SJSA1 (cell line): ENCODE results near the gene TP53TG5. TPM values are rescaled to one million over a fixed set of nuclear protein-coding genes. Genes with fewer than 3 reads are reported as not detected.
A peak's percentile ranks its signal among the peaks of the same experiment; 100 is the strongest.

Source experiments
- DNase-seq, 2 experiments: peaks; one replicate each; pipeline ENCODE4 v3.0.0-alpha.2; 2015 to 2020; ENCODE audit warnings: low spot score in 2 of 2, low read depth in 1 of 2
- H3K27ac ChIP-seq: fragments of 250-450 bp; sonication (Bioruptor Pico); 2 replicates; pipeline ENCODE4 v1.5.1; 2020; ENCODE audit warnings: mild to moderate bottlenecking, moderate library complexity
- H3K27me3 ChIP-seq: fragments of 250-450 bp; sonication (Bioruptor Pico); replicated peaks from 2 replicates; pipeline ENCODE4 v1.5.1; 2020; ENCODE audit warnings: mild to moderate bottlenecking, moderate library complexity
- H3K36me3 ChIP-seq: fragments of 250-450 bp; sonication (Bioruptor Pico); 2 replicates; pipeline ENCODE4 v1.5.1; 2020; ENCODE audit warnings: mild to moderate bottlenecking
- H3K4me1 ChIP-seq: fragments of 250-450 bp; sonication (Bioruptor Pico); replicated peaks from 2 replicates; pipeline ENCODE4 v1.6.1; 2021; ENCODE audit warnings: mild to moderate bottlenecking
- H3K4me3 ChIP-seq: fragments of 250-450 bp; sonication (Bioruptor Pico); 2 replicates; pipeline ENCODE4 v1.5.1; 2020; ENCODE audit warnings: mild to moderate bottlenecking
- H3K9me3 ChIP-seq: fragments of 250-450 bp; sonication (Bioruptor Pico); replicated peaks from 2 replicates; pipeline ENCODE4 v1.5.1; 2020; ENCODE audit warnings: mild to moderate bottlenecking
- total RNA-seq: library from RNA; depleted of rRNA; stranded (reverse); fragments of >200 nt; shearing (Covaris generic); gene quantifications from 2 replicates; pipeline ENCODE4 v1.2.3, GENCODE V29; 2014; rRNA removed

Gene TP53TG5
- not detected in 2 replicates for total RNA-seq

DNA sequence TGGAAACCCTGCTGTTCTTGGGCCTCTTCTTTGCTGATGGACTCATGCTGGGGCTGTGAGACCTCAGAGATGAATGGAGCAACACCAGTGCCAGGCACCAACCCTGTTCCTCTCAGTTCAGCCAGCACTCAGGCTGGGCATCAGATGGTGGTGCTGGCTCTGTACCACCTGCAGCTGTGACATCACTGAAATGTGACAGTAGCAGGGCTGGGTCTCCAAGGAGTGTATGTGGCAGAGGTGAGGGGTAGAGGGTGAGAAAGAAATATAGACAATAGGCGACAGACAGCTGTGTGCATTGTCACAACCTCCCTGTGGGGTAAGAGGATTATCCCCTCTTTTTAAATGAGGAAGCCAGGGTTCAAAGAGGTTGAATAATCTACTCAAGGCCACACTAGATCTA is at the start of gene TP53TG5:
Gene TP53TG5 (minus strand): TSS at position 135 of the 400 bp plus-strand sequence. CDS start 89 bp downstream, at position 46.
- Histone ChIP-seq H3K27me3 (no peaks in the 10 kb centered on the region), H3K36me3 (0 out of 2 replicates have a peak, but pooled peaks cover 3% of the 10 kb centered on the region), H3K4me1 (peaks cover 8% of the 10 kb centered on the region), H3K27ac (no peak within 1 kb of the TSS), H3K4me3 (no peak within 1 kb of the TSS), H3K9me3 (no peaks in the 10 kb centered on the region)
- DNase-seq, result no peak

GRCh38 chr20:45427236-45428149 is 49.4 kb upstream of the TP53TG5 start:
- no peaks in the 10 kb centered on the region for H3K9me3 ChIP-seq
- no peak overlapping the region for H3K27ac ChIP-seq
- peaks cover 24% of the 10 kb centered on the region for H3K36me3 ChIP-seq
- H3K27me3 ChIP-seq, result no peaks in the 10 kb centered on the region
- no peak overlapping the region for H3K4me3 ChIP-seq
- 0 out of 2 replicates have a peak, but pooled peaks cover 3% of the 10 kb centered on the region for H3K4me1 ChIP-seq
- DNase-seq, result no peak

- Histone ChIP-seq H3K36me3 (peaks cover 33% of the 10 kb centered on the region), H3K9me3 (no peaks in the 10 kb centered on the region), H3K4me1 (0 out of 2 replicates have a peak, but pooled peaks cover 3% of the 10 kb centered on the region), H3K27ac (no peak overlapping the region), H3K4me3 (no peak overlapping the region), H3K27me3 (no peaks in the 10 kb centered on the region)
- no peak for DNase-seq
Observed at GRCh38 chr20:45426320-45427016, 48.3 kb upstream of the TP53TG5 start.

- Histone ChIP-seq H3K27ac (no peak overlapping the region), H3K4me1 (0 out of 2 replicates have a peak, but pooled peaks cover 3% of the 10 kb centered on the region), H3K27me3 (no peaks in the 10 kb centered on the region), H3K9me3 (no peaks in the 10 kb centered on the region), H3K36me3 (peaks cover 42% of the 10 kb centered on the region), H3K4me3 (no peak overlapping the region)
- DNase-seq, result no peak
Observed at GRCh38 chr20:45425561-45425960, 47.4 kb upstream of the TP53TG5 start.

GRCh38 chr20:45423700-45424099 is 45.6 kb upstream of the TP53TG5 start:
- H3K27ac ChIP-seq, result no peak overlapping the region
- H3K9me3 ChIP-seq, result no peaks in the 10 kb centered on the region
- H3K27me3 ChIP-seq, result no peaks in the 10 kb centered on the region
- no peak for DNase-seq
- peaks cover 15% of the 10 kb centered on the region for H3K4me1 ChIP-seq
- H3K36me3 ChIP-seq, result peaks cover 51% of the 10 kb centered on the region
- H3K4me3 ChIP-seq, result no peak overlapping the region

- no peak overlapping the region for H3K4me3 ChIP-seq
- peaks cover 34% of the 10 kb centered on the region for H3K4me1 ChIP-seq
- H3K27ac ChIP-seq, result peak overlapping the region; percentile 60
Observed at GRCh38 chr20:45420125-45420524, 42.0 kb upstream of the TP53TG5 start.

GRCh38 chr20:45419188-45420091 is 41.3 kb upstream of the TP53TG5 start:
- Histone ChIP-seq H3K27ac (peak overlapping the region; percentile 60), H3K4me3 (no peak overlapping the region), H3K27me3 (no peaks in the 10 kb centered on the region), H3K4me1 (peaks cover 34% of the 10 kb centered on the region), H3K36me3 (peaks cover 47% of the 10 kb centered on the region), H3K9me3 (no peaks in the 10 kb centered on the region)
- DNase-seq, result peak; percentile 83 to 89

More at GRCh38 chr20:45420125-45420524, 42.0 kb upstream of the TP53TG5 start:
- Histone ChIP-seq H3K27me3 (no peaks in the 10 kb centered on the region), H3K36me3 (peaks cover 52% of the 10 kb centered on the region), H3K9me3 (no peaks in the 10 kb centered on the region)
- no peak for DNase-seq

DNA sequence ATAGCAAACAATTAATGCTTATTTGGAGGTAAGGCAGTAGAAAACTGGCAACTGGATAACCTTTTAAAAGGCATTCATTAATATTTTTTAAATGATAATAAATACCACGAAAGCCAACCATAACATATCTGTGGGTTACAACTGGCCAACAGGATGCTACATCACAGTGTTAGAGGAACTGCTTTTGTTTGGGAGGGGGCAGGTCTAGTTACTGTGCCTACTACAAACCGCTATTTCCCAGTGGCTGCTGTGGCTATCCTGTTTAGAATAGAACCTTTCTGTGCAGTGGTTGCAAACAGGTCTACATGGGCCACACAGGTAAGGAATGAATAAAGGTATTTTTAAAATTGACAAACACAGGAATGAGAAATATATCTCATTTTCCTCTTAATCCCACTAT is 38.8 kb upstream of the TP53TG5 start:
- DNase-seq, result no peak
- peaks cover 31% of the 10 kb centered on the region for H3K36me3 ChIP-seq
- H3K4me1 ChIP-seq, result peaks cover 34% of the 10 kb centered on the region
- peak overlapping the region; percentile 85 for H3K4me3 ChIP-seq
- H3K27me3 ChIP-seq, result no peaks in the 10 kb centered on the region
- H3K9me3 ChIP-seq, result no peaks in the 10 kb centered on the region
- H3K27ac ChIP-seq, result no peak overlapping the region; the same call in 1 of the 2 replicates

- peak within 1 kb of the TSS; percentile 85 for H3K4me3 ChIP-seq
- DNase-seq, result peak; percentile 75 to 83
Observed at GRCh38 chr20:45415822-45416637, 37.9 kb upstream of the TP53TG5 start, which contains the start of gene PIGT. PIGT (plus strand) TSS chr20:45416141; CDS start chr20:45416157, 16 bp downstream.

DNA sequence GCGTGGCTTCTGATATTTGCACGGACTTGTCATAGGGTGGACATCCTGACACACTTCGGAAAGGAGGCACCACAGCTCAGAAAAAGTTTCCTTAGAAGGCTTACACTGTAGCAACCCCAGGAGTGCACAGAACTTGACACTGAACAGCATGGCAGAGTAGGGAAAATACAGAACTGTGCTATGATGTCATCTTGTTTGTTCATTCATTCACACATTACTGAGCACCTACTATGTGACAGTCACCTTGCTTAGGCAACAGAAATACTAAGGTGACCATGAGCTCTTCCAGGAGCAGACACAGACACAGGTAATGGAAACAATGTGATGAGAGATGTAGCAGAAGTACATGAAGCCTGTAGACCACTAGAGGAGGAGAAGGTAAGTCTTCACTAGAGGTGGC is 35.4 kb upstream of the TP53TG5 start:
- no peak overlapping the region for H3K4me3 ChIP-seq
- no peaks in the 10 kb centered on the region for H3K9me3 ChIP-seq
- H3K4me1 ChIP-seq, result peaks cover 17% of the 10 kb centered on the region
- no peak for DNase-seq
- no peak overlapping the region for H3K27ac ChIP-seq
- H3K27me3 ChIP-seq, result peaks cover 2% of the 10 kb centered on the region; the same call in 1 of the 2 replicates
- peaks cover 8% of the 10 kb centered on the region for H3K36me3 ChIP-seq

More at GRCh38 chr20:45415822-45416637, 37.9 kb upstream of the TP53TG5 start, which contains the start of gene PIGT:
- H3K27me3 ChIP-seq, result no peaks in the 10 kb centered on the region
- H3K27ac ChIP-seq, result peak within 1 kb of the TSS; percentile 82
- H3K4me1 ChIP-seq, result peaks cover 34% of the 10 kb centered on the region
- H3K9me3 ChIP-seq, result no peaks in the 10 kb centered on the region
- H3K36me3 ChIP-seq, result peaks cover 22% of the 10 kb centered on the region

- DNase-seq, result no peak
- H3K27ac ChIP-seq, result no peak overlapping the region
- no peak overlapping the region for H3K4me3 ChIP-seq
- H3K36me3 ChIP-seq, result peaks cover 4% of the 10 kb centered on the region
- H3K4me1 ChIP-seq, result peaks cover 14% of the 10 kb centered on the region
- no peaks in the 10 kb centered on the region for H3K9me3 ChIP-seq
- peaks cover 7% of the 10 kb centered on the region for H3K27me3 ChIP-seq
Observed at GRCh38 chr20:45412653-45413052, 34.5 kb upstream of the TP53TG5 start.

GRCh38 chr20:45410887-45411286 is 32.8 kb upstream of the TP53TG5 start:
- no peak for DNase-seq
- Histone ChIP-seq H3K4me3 (no peak overlapping the region), H3K27me3 (peaks cover 25% of the 10 kb centered on the region)

More at GRCh38 chr20:45410887-45411286, 32.8 kb upstream of the TP53TG5 start:
- no peak overlapping the region for H3K27ac ChIP-seq
- H3K9me3 ChIP-seq, result no peaks in the 10 kb centered on the region; the same call in 1 of the 2 replicates
- H3K4me1 ChIP-seq, result peaks cover 15% of the 10 kb centered on the region
- 0 out of 2 replicates have a peak, but pooled peaks cover 1% of the 10 kb centered on the region for H3K36me3 ChIP-seq
